Osteocyte (in vitro differentiated cells): ENCODE data around the gene NEU3. TPM values are rescaled to one million over a fixed set of nuclear protein-coding genes. Genes with fewer than 3 reads are reported as not detected.

Source experiments
- DNase-seq: peaks from one replicate; pipeline ENCODE4 v3.0.0; 2021; ENCODE audit warnings: mixed read lengths; ENCODE audit not compliant: unreplicated experiment; ENCODE audit errors: extremely low spot score
- H3K27ac Mint-ChIP-seq: one replicate; pipeline ENCODE4 v1.8.0; 2021; ENCODE audit warnings: mild to moderate bottlenecking, mixed read lengths; ENCODE audit not compliant: unreplicated experiment
- H3K27me3 Mint-ChIP-seq: one replicate; pipeline ENCODE4 v1.8.0; 2021; ENCODE audit warnings: mixed read lengths; ENCODE audit not compliant: unreplicated experiment
- H3K36me3 Mint-ChIP-seq: one replicate; pipeline ENCODE4 v1.8.0; 2021; ENCODE audit warnings: mixed read lengths; ENCODE audit not compliant: unreplicated experiment
- H3K4me1 Mint-ChIP-seq: one replicate; pipeline ENCODE4 v1.8.0; 2021; ENCODE audit warnings: mixed read lengths; ENCODE audit not compliant: unreplicated experiment
- H3K4me3 Mint-ChIP-seq: one replicate; pipeline ENCODE4 v1.8.0; 2021; ENCODE audit warnings: mild to moderate bottlenecking, moderate library complexity, mixed read lengths; ENCODE audit not compliant: unreplicated experiment
- H3K9me3 Mint-ChIP-seq: one replicate; pipeline ENCODE4 v1.8.0; 2021; ENCODE audit warnings: mixed read lengths; ENCODE audit not compliant: unreplicated experiment
- CTCF ChIP-seq: fragments of 200-600 bp; sonication (generic); IDR thresholded peaks from 2 replicates; pipeline ENCODE4 v1.5.0; 2021; ENCODE audit warnings: antibody characterized with exemption, mild to moderate bottlenecking, moderate library complexity
- total RNA-seq: library from RNA; stranded (reverse); gene quantifications from 2 replicates; pipeline ENCODE4 v1.2.1, GENCODE V29; 2021

Gene NEU3
- total RNA-seq, 1 donor from 2014 or later = 10.1 TPM

GRCh38 chr11:75050516-75050915 is 61.8 kb downstream of the NEU3 start:
- H3K4me3 Mint-ChIP-seq = no peak overlapping the region
- H3K36me3 Mint-ChIP-seq = no peaks in the 10 kb centered on the region
- peaks cover 17% of the 10 kb centered on the region for H3K9me3 Mint-ChIP-seq
- DNase-seq = peak; percentile 30
- H3K4me1 Mint-ChIP-seq = peaks cover 7% of the 10 kb centered on the region
- no peak overlapping the region for H3K27ac Mint-ChIP-seq
- TF ChIP-seq CTCF = no peak
- peaks cover 27% of the 10 kb centered on the region for H3K27me3 Mint-ChIP-seq

GRCh38 chr11:75051043-75051442 is 62.3 kb downstream of the NEU3 start:
- Mint-ChIP-seq H3K9me3 (peaks cover 17% of the 10 kb centered on the region), H3K4me1 (peaks cover 7% of the 10 kb centered on the region), H3K27ac (no peak overlapping the region), H3K36me3 (no peaks in the 10 kb centered on the region), H3K27me3 (peaks cover 27% of the 10 kb centered on the region), H3K4me3 (no peak overlapping the region)
- TF ChIP-seq CTCF = no peak
- DNase-seq = peak; percentile 63

GRCh38 chr11:75052457-75052856 is 63.7 kb downstream of the NEU3 start:
- no peak for TF ChIP-seq CTCF
- Mint-ChIP-seq H3K9me3 (peaks cover 17% of the 10 kb centered on the region), H3K27me3 (peaks cover 33% of the 10 kb centered on the region), H3K4me1 (peaks cover 2% of the 10 kb centered on the region), H3K27ac (no peak overlapping the region), H3K4me3 (no peak overlapping the region), H3K36me3 (no peaks in the 10 kb centered on the region)
- DNase-seq = no peak

- Mint-ChIP-seq H3K4me3 (no peak overlapping the region), H3K36me3 (no peaks in the 10 kb centered on the region), H3K27me3 (peaks cover 51% of the 10 kb centered on the region), H3K9me3 (peaks cover 17% of the 10 kb centered on the region), H3K27ac (no peak overlapping the region), H3K4me1 (no peaks in the 10 kb centered on the region)
- TF ChIP-seq CTCF = no peak
- DNase-seq = no peak
Measured at GRCh38 chr11:75055511-75055910, 66.8 kb downstream of the NEU3 start.

GRCh38 chr11:75056814-75057213 is 68.1 kb downstream of the NEU3 start:
- Mint-ChIP-seq H3K9me3 (peaks cover 13% of the 10 kb centered on the region), H3K4me3 (no peak overlapping the region), H3K4me1 (no peaks in the 10 kb centered on the region), H3K36me3 (no peaks in the 10 kb centered on the region), H3K27ac (no peak overlapping the region), H3K27me3 (peaks cover 51% of the 10 kb centered on the region)
- DNase-seq = no peak
- TF ChIP-seq CTCF = no peak
